GM18907 (cell line): ENCODE results near the gene TAF11L13.
"Not testable (repeated sequence)": the region's sequence is repeated elsewhere in the genome, so short reads cannot be mapped to it uniquely, and the experiment has no call there.

Experiments used
- ATAC-seq: cut with Tn5 transposase; IDR thresholded peaks from one replicate; pipeline ENCODE4 v1.9.1; 2021; ENCODE audit warnings: mild to moderate bottlenecking, moderate library complexity; ENCODE audit not compliant: unreplicated experiment

Gene TAF11L13

GRCh38 chr5:17631788-17632187, at the start of gene TAF11L13:
Gene TAF11L13, plus strand, starts transcription at chr5:17632088.
- not testable (repeated sequence) for ATAC-seq

GRCh38 chr5:17585658-17586057, 46.2 kb upstream of the TAF11L13 start, which contains the start of gene TAF11L7:
Gene TAF11L7, minus strand, starts transcription at chr5:17585758.
- not testable (repeated sequence) for ATAC-seq

DNA sequence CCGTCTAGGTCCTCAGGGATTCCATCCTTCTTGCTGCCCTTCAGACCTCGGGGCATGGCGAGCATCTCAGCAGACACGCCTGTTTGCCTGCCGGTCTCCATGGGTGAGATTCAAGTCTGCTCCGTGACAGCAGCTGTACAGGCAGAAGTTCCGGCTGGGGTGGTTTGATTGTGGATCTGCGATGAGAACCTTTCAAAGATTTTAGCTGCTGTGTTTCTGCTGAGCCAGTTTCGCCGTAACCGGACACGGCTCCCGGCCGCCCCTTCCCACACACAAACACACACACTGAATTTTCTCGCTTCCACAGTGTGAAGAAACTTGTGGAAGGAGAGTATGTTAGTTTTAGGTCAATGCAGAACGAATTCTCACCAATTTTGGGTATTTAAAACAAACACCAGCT, 41.0 kb upstream of the TAF11L13 start, which contains the start of gene TAF11L8:
TAF11L8 (minus strand) TSS at position 101 of the 400 bp plus-strand sequence.
- ATAC-seq = not testable (repeated sequence)

DNA sequence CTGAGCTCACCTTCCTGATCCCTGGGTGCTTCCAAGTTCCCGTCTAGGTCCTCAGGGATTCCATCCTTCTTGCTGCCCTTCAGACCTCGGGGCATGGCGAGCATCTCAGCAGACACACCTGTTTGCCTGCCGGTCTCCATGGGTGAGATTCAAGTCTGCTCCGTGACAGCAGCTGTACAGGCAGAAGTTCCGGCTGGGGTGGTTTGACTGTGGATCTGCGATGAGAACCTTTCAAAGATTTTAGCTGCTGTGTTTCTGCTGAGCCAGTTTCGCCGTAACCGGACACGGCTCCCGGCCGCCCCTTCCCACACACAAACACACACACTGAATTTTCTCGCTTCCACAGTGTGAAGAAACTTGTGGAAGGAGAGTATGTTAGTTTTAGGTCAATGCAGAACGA, 37.6 kb upstream of the TAF11L13 start, which contains the start of gene TAF11L9:
TAF11L9 (minus strand) TSS at position 140 of the 400 bp plus-strand sequence.
- ATAC-seq = not testable (repeated sequence)

- ATAC-seq = not testable (repeated sequence)
Observed at GRCh38 chr5:17597728-17598127, 34.2 kb upstream of the TAF11L13 start, which contains the start of gene TAF11L10. Gene TAF11L10, minus strand, starts transcription at chr5:17597828.

- ATAC-seq = not testable (repeated sequence)
Observed at GRCh38 chr5:17603880-17604279, 28.0 kb upstream of the TAF11L13 start, which contains the start of gene TAF11L11. Gene TAF11L11, plus strand, starts transcription at chr5:17604183.

GRCh38 chr5:17604951-17605350, 26.9 kb upstream of the TAF11L13 start:
- no peak for ATAC-seq

- ATAC-seq = not testable (repeated sequence)
Observed at GRCh38 chr5:17607461-17607860, 24.4 kb upstream of the TAF11L13 start.

- ATAC-seq = not testable (repeated sequence)
Observed at GRCh38 chr5:17610092-17610491, 21.8 kb upstream of the TAF11L13 start, which contains the start of gene TAF11L12. Gene TAF11L12, plus strand, starts transcription at chr5:17610392.

GRCh38 chr5:17614872-17615605, 16.8 kb upstream of the TAF11L13 start:
- no peak for ATAC-seq

DNA sequence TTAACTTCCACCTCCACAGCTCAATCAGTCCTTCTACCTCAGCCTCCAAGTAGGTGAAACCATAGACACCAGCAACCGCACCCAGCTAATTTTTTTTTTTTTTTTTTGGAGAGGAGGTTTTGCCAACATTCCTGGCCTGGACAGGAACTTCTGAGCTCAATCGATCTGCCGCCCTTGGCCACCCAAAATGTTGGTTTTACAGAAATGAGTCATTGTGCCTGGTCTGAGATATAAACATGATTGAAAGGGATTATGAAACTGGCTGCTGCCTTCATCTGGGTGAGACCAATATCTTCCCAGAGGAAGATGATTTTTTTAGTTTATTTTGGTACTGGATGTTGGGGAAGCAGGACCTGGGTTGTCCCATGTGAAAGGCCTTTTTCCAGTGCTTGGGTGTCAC, 12.5 kb upstream of the TAF11L13 start:
- ATAC-seq = no peak

- no peak for ATAC-seq
Observed at GRCh38 chr5:17620627-17621026, 11.3 kb upstream of the TAF11L13 start.

- no peak for ATAC-seq
Observed at GRCh38 chr5:17625686-17626085, 6.2 kb upstream of the TAF11L13 start.

GRCh38 chr5:17634160-17634559, 2.3 kb downstream of the TAF11L13 start, which contains the start of gene TAF11L14:
Gene TAF11L14, plus strand, starts transcription at chr5:17634460.
- ATAC-seq = no peak

DNA sequence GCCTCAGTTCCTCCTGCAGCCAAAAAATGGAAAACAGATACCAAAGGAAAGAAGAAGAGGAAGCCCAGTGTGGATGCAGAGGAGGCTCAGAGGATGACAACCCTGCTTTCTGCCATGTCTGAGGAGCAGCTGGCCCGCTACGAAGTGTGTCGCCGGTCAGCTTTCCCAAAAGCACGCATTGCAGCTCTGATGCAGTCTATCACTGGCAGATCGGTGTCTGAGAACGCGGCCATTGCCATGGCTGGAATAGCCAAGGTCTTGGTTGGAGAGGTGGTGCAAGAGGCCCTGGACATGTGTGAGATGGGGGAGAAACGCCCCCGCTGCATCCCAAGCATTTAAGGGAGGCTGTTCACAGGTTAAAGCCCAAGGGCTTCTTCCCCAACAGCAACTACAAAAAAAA, 17.3 kb downstream of the TAF11L13 start:
- ATAC-seq = not testable (repeated sequence)

GRCh38 chr5:17655201-17655759, 23.4 kb downstream of the TAF11L13 start:
- ATAC-seq = not testable (repeated sequence)

DNA sequence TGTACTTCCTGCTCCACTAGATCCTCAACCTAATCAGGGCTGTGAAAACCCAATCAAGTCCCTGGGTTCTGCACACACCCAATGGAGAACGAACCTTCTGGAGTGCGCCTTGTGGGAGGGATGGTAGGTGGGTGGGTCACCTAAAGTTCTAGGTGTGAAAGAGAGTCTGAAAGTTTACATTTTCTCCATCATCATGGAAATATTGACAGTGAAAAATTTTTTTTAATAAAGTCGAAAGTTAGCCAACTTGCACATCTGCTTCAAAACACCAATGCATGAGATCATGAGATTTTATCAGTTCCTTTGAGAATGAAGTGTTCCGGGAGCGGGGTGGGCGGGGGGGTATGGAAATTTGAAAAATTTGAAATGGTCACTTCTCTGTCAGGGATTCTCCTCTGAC, 24.0 kb downstream of the TAF11L13 start:
- no peak for ATAC-seq

DNA sequence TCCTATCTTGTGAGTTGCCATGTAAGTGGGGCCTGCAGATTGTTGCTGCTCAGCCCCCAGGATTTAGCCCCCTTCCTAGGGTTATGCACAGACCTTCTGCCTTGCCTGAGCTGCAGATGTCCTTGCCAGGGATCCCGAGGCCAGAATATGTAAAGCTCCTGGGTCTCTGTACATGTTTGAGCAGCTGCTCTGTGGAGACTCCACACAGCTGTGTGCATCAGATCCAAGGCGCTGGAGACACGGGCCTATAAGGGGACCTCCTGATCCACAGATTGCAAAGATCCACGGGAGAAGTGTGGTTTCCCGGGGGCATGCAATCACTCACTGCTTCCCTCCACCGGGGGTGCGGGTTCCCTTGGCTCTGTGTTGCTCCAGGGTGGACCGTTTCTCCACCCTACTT, 31.3 kb downstream of the TAF11L13 start:
- ATAC-seq = no peak

DNA sequence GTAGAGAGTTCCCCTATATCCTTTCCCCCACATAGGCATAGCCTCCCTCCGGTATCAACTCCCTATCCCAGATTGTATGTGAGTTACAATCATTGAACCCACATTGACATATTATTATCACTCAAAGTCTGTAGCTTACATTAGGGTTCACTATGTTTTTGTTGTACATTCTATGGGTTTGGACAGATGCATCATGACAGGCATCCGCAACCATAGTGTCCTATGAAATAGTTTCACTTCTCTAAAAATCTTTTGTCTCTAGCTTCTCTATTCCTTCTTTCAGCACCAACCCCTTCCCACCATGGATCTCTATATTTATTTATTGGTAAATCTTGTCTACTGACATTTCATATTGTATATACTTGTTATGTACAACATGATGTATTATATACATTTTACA, 33.9 kb downstream of the TAF11L13 start:
- no peak for ATAC-seq

DNA sequence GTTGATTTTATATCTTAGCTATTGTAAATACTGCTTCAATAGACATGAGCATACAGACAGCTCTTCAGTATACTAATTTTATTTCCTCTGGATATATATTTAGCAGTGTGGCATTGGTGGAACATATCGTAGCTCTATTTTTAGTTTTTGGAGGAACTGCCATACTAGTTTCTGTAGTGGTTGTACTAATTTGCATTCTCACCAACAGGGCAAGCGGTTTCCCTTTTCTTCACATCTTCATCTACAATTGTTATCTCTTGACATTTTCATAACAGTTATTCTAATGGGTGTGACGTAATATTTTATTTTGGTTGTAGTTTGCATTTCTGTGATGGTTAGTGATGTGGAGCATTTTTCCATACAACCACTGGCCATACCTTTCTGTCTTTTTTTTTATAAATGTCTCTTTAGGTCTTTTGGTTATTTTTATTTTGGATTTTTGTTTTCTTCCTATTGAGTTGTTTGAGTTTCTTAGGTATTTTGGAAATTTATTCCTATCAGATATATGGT, 34.9 kb downstream of the TAF11L13 start:
- no peak for ATAC-seq

GRCh38 chr5:17670353-17670752, 38.5 kb downstream of the TAF11L13 start:
- ATAC-seq = no peak
